GM23338 (cell line): Measurements from ENCODE around the gene OSBPL3. TPM values are rescaled to one million over a fixed set of nuclear protein-coding genes. Genes with fewer than 3 reads are reported as not detected.

Source experiments
- ATAC-seq: fragments of 200-7000 bp; cut with Tn5 transposase; 3 replicates; pipeline ENCODE4 v1.9.1; 2020
- DNase-seq: peaks from one replicate; pipeline ENCODE4 v3.0.0-alpha.2; 2015; ENCODE audit warnings: low spot score
- H2AFZ ChIP-seq: fragments of 200-600 bp; sonication (generic); 2 replicates; pipeline ENCODE4 v1.8.0; 2016; ENCODE audit warnings: antibody characterized with exemption, mild to moderate bottlenecking, moderate library complexity
- H3F3A ChIP-seq: fragments of 200-600 bp; sonication (generic); replicated peaks from 2 replicates; pipeline ENCODE4 v1.8.0; 2017; ENCODE audit warnings: antibody characterized with exemption, mixed run types, low read depth
- H3K27ac ChIP-seq: fragments of 200-600 bp; sonication (generic); 2 replicates; pipeline ENCODE4 v1.6.1; 2016; ENCODE audit warnings: low read depth
- H3K27me3 ChIP-seq: fragments of 200-600 bp; sonication (generic); 2 replicates; pipeline ENCODE4 v1.8.0; 2016; ENCODE audit warnings: mild to moderate bottlenecking, mixed run types, moderate library complexity; ENCODE audit not compliant: insufficient read depth
- H3K36me3 ChIP-seq: fragments of 200-600 bp; sonication (generic); 2 replicates; pipeline ENCODE4 v1.8.0; 2016; ENCODE audit warnings: mild to moderate bottlenecking; ENCODE audit not compliant: insufficient read depth
- H3K4me1 ChIP-seq: fragments of 200-600 bp; sonication (generic); 2 replicates; pipeline ENCODE4 v1.8.0; 2016; ENCODE audit warnings: mild to moderate bottlenecking, moderate library complexity; ENCODE audit not compliant: insufficient read depth
- H3K4me2 ChIP-seq: fragments of 200-600 bp; sonication (generic); 2 replicates; pipeline ENCODE4 v1.7.1; 2017; ENCODE audit warnings: mixed run types
- H3K4me3 ChIP-seq: fragments of 200-600 bp; sonication (generic); 2 replicates; pipeline ENCODE4 v1.6.1; 2016; ENCODE audit warnings: mixed run types
- H3K79me2 ChIP-seq: fragments of 200-600 bp; sonication (generic); replicated peaks from 2 replicates; pipeline ENCODE4 v1.8.0; 2017; ENCODE audit warnings: mild to moderate bottlenecking; ENCODE audit not compliant: insufficient read depth
- H3K9me2 ChIP-seq: fragments of 200-600 bp; sonication (generic); 2 replicates; pipeline ENCODE4 v1.8.0; 2017; ENCODE audit not compliant: insufficient read depth
- H4K20me1 ChIP-seq: fragments of 200-600 bp; sonication (generic); replicated peaks from 2 replicates; pipeline ENCODE4 v1.8.0; 2017; ENCODE audit warnings: mild to moderate bottlenecking; ENCODE audit not compliant: insufficient read depth
- H3K27ac Mint-ChIP-seq: 2 replicates; pipeline ENCODE4 v1.8.0; 2020; ENCODE audit warnings: inconsistent platforms, mild to moderate bottlenecking, moderate library complexity, mixed read lengths
- H3K27me3 Mint-ChIP-seq: 3 replicates; pipeline ENCODE4 v1.8.0; 2022; ENCODE audit warnings: low read depth, mild to moderate bottlenecking, moderate library complexity, mixed read lengths, inconsistent platforms; ENCODE audit not compliant: insufficient read depth, poor library complexity
- H3K36me3 Mint-ChIP-seq: 3 replicates; pipeline ENCODE4 v1.8.0; 2021; ENCODE audit warnings: low read depth, mild to moderate bottlenecking, inconsistent platforms, moderate library complexity, mixed read lengths
- H3K4me1 Mint-ChIP-seq: 3 replicates; pipeline ENCODE4 v1.8.0; 2020; ENCODE audit warnings: mild to moderate bottlenecking, inconsistent platforms, mixed read lengths
- H3K4me3 Mint-ChIP-seq: 3 replicates; pipeline ENCODE4 v1.8.0; 2021; ENCODE audit warnings: moderate library complexity, mild to moderate bottlenecking, inconsistent platforms, mixed read lengths
- H3K9me3 Mint-ChIP-seq: 3 replicates; pipeline ENCODE4 v1.8.0; 2020; ENCODE audit warnings: moderate library complexity, mild to moderate bottlenecking, inconsistent platforms, mixed read lengths
- CREB1 ChIP-seq: fragments of 250-450 bp; sonication (Bioruptor Pico); IDR thresholded peaks from 2 replicates; pipeline ENCODE4 v1.5.0; 2020; ENCODE audit warnings: low read depth, mild to moderate bottlenecking, moderate library complexity
- CTCF ChIP-seq, 2 experiments: fragments of 200-600 bp in 1 of 2; sonication (generic) in 1 of 2; conservative IDR thresholded peaks; 2 replicates each; pipeline versions ENCODE4 v1.5.1 to v1.6.1; 2016 to 2017; ENCODE audit warnings: antibody characterized with exemption in 2 of 2, low read depth in 2 of 2, mild to moderate bottlenecking in 2 of 2, moderate library complexity in 1 of 2
- ETS1 ChIP-seq: IDR thresholded peaks from 2 replicates; pipeline ENCODE4 v1.6.1; 2016; ENCODE audit warnings: antibody characterized with exemption
- EZH2 ChIP-seq: fragments of 200-600 bp; sonication (generic); IDR thresholded peaks from one replicate; pipeline ENCODE4 v1.8.0; 2017; ENCODE audit warnings: antibody characterized with exemption, mild to moderate bottlenecking, low read depth; ENCODE audit not compliant: unreplicated experiment
- EZH2phosphoT487 ChIP-seq: fragments of 200-600 bp; sonication (generic); IDR thresholded peaks from one replicate; pipeline ENCODE4 v1.8.1; 2018; ENCODE audit warnings: antibody characterized with exemption; ENCODE audit not compliant: unreplicated experiment
- JUNB ChIP-seq: IDR thresholded peaks from one replicate; pipeline ENCODE4 v1.6.1; 2016; ENCODE audit warnings: antibody characterized with exemption; ENCODE audit not compliant: unreplicated experiment
- NANOG ChIP-seq: IDR thresholded peaks from 2 replicates; pipeline ENCODE4 v1.6.1; 2016; ENCODE audit warnings: antibody characterized with exemption, borderline replicate concordance
- POLR2AphosphoS5 ChIP-seq: IDR thresholded peaks from 2 replicates; pipeline ENCODE4 v1.6.1; 2016; ENCODE audit warnings: antibody characterized with exemption, low read depth
- STAT1 ChIP-seq: IDR thresholded peaks from one replicate; pipeline ENCODE4 v1.6.1; 2016; ENCODE audit warnings: antibody characterized with exemption; ENCODE audit not compliant: unreplicated experiment
- ZNF114 ChIP-seq: fragments of 250-450 bp; sonication (Bioruptor Pico); IDR thresholded peaks from 2 replicates; pipeline ENCODE4 v1.5.0; 2020; ENCODE audit warnings: mild to moderate bottlenecking, moderate library complexity
- ZNF331 ChIP-seq: fragments of 250-450 bp; sonication (Bioruptor Pico); IDR thresholded peaks from 2 replicates; pipeline ENCODE4 v1.5.0; 2020; ENCODE audit warnings: low read depth, mild to moderate bottlenecking, moderate library complexity
- polyA plus RNA-seq: library from polyadenylated mRNA; unstranded; fragments of >200 nt; fragmentation: Nextera tagmentation; extraction: Ambion mirVana; gene quantifications from 2 replicates; pipeline ENCODE4 v1.2.1, GENCODE V29; 2016
- total RNA-seq: library from RNA; depleted of rRNA; stranded (reverse); fragments of >200 nt; shearing (Covaris generic); gene quantifications from 2 replicates; pipeline ENCODE4 v1.2.3, GENCODE V29; 2014
- TF ChIP-seq, protein P1 (sequence below): fragments of 250-450 bp; sonication (Bioruptor Pico); IDR thresholded peaks from 2 replicates; pipeline ENCODE4 v1.5.0; 2020; ENCODE audit warnings: mild to moderate bottlenecking, moderate library complexity
- TF ChIP-seq, protein P2 (sequence below): IDR thresholded peaks from one replicate; pipeline ENCODE4 v1.6.1; 2018; ENCODE audit warnings: antibody characterized with exemption; ENCODE audit not compliant: unreplicated experiment

The OSBPL3 gene
- total and polyA plus RNA-seq, 2 experiments from 2014 or later = 7.2 to 15.7 TPM

DNA sequence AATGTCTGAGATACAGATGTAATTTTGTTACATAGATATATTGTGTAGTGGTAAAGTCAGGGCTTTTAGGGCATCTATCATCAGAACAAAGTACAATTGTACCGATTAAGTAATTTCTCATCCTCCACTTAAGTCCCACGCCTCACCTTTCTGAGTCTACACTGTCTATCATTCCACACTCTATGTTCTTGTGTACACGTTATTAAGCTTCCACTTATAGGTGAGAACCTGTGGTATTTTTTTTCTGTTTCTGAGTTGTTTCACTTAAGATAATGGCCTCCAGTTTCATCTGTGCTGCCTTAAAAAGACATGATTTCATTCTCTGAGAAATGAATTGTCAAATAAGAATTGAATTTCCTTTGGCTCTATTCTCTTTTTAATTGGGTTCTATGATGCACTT, 15.5 kb upstream of the OSBPL3 start:
- ATAC-seq = no peak
- Mint-ChIP-seq H3K27ac (no peak overlapping the region), H3K9me3 (peaks cover under 1% of the 10 kb centered on the region; the same call in 1 of the 3 replicates), H3K4me1 (no peaks in the 10 kb centered on the region), H3K4me3 (no peak overlapping the region), H3K27me3 (no peaks in the 10 kb centered on the region), H3K36me3 (no peaks in the 10 kb centered on the region; the same call in 2 of the 3 replicates)
- Histone ChIP-seq H3K79me2 (no peaks in the 10 kb centered on the region), H3K27ac (no peak overlapping the region), H3F3A (no peaks in the 10 kb centered on the region), H3K9me2 (no peaks in the 10 kb centered on the region), H3K4me2 (no peak overlapping the region), H3K36me3 (no peaks in the 10 kb centered on the region), H3K27me3 (no peaks in the 10 kb centered on the region), H3K4me1 (no peaks in the 10 kb centered on the region), H2AFZ (no peak overlapping the region), H3K4me3 (no peak overlapping the region), H4K20me1 (no peaks in the 10 kb centered on the region)
- TF ChIP-seq, protein P1, sequence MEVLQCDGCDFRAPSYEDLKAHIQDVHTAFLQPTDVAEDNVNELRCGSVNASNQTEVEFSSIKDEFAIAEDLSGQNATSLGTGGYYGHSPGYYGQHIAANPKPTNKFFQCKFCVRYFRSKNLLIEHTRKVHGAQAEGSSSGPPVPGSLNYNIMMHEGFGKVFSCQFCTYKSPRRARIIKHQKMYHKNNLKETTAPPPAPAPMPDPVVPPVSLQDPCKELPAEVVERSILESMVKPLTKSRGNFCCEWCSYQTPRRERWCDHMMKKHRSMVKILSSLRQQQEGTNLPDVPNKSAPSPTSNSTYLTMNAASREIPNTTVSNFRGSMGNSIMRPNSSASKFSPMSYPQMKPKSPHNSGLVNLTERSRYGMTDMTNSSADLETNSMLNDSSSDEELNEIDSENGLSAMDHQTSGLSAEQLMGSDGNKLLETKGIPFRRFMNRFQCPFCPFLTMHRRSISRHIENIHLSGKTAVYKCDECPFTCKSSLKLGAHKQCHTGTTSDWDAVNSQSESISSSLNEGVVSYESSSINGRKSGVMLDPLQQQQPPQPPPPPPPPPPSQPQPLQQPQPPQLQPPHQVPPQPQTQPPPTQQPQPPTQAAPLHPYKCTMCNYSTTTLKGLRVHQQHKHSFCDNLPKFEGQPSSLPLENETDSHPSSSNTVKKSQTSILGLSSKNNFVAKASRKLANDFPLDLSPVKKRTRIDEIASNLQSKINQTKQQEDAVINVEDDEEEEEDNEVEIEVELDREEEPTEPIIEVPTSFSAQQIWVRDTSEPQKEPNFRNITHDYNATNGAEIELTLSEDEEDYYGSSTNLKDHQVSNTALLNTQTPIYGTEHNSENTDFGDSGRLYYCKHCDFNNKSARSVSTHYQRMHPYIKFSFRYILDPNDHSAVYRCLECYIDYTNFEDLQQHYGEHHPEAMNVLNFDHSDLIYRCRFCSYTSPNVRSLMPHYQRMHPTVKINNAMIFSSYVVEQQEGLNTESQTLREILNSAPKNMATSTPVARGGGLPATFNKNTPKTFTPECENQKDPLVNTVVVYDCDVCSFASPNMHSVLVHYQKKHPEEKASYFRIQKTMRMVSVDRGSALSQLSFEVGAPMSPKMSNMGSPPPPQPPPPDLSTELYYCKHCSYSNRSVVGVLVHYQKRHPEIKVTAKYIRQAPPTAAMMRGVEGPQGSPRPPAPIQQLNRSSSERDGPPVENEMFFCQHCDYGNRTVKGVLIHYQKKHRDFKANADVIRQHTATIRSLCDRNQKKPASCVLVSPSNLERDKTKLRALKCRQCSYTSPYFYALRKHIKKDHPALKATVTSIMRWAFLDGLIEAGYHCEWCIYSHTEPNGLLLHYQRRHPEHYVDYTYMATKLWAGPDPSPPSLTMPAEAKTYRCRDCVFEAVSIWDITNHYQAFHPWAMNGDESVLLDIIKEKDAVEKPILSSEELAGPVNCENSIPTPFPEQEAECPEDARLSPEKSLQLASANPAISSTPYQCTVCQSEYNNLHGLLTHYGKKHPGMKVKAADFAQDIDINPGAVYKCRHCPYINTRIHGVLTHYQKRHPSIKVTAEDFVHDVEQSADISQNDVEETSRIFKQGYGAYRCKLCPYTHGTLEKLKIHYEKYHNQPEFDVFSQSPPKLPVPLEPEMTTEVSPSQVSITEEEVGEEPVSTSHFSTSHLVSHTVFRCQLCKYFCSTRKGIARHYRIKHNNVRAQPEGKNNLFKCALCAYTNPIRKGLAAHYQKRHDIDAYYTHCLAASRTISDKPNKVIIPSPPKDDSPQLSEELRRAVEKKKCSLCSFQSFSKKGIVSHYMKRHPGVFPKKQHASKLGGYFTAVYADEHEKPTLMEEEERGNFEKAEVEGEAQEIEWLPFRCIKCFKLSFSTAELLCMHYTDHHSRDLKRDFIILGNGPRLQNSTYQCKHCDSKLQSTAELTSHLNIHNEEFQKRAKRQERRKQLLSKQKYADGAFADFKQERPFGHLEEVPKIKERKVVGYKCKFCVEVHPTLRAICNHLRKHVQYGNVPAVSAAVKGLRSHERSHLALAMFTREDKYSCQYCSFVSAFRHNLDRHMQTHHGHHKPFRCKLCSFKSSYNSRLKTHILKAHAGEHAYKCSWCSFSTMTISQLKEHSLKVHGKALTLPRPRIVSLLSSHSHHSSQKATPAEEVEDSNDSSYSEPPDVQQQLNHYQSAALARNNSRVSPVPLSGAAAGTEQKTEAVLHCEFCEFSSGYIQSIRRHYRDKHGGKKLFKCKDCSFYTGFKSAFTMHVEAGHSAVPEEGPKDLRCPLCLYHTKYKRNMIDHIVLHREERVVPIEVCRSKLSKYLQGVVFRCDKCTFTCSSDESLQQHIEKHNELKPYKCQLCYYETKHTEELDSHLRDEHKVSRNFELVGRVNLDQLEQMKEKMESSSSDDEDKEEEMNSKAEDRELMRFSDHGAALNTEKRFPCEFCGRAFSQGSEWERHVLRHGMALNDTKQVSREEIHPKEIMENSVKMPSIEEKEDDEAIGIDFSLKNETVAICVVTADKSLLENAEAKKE = no peak
- TF ChIP-seq ZNF114 (no peak), POLR2AphosphoS5 (no peak), CREB1 (CRISPR knock-in tag) (no peak), ETS1 (no peak), JUNB (no peak), STAT1 (no peak), EZH2phosphoT487 (no peak), CTCF (conservative IDR thresholded peaks at IDR 0.05; ENCODE audit: low read depth in 2 of 2) (no peak), ZNF331 (CRISPR knock-in tag) (no peak), NANOG (no peak), EZH2 (no peak)
- TF ChIP-seq, protein P2, sequence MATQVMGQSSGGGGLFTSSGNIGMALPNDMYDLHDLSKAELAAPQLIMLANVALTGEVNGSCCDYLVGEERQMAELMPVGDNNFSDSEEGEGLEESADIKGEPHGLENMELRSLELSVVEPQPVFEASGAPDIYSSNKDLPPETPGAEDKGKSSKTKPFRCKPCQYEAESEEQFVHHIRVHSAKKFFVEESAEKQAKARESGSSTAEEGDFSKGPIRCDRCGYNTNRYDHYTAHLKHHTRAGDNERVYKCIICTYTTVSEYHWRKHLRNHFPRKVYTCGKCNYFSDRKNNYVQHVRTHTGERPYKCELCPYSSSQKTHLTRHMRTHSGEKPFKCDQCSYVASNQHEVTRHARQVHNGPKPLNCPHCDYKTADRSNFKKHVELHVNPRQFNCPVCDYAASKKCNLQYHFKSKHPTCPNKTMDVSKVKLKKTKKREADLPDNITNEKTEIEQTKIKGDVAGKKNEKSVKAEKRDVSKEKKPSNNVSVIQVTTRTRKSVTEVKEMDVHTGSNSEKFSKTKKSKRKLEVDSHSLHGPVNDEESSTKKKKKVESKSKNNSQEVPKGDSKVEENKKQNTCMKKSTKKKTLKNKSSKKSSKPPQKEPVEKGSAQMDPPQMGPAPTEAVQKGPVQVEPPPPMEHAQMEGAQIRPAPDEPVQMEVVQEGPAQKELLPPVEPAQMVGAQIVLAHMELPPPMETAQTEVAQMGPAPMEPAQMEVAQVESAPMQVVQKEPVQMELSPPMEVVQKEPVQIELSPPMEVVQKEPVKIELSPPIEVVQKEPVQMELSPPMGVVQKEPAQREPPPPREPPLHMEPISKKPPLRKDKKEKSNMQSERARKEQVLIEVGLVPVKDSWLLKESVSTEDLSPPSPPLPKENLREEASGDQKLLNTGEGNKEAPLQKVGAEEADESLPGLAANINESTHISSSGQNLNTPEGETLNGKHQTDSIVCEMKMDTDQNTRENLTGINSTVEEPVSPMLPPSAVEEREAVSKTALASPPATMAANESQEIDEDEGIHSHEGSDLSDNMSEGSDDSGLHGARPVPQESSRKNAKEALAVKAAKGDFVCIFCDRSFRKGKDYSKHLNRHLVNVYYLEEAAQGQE = no peak
- no peak for DNase-seq
